SK-N-MC (cell line): ENCODE results near the gene XXYLT1.

ENCODE experiments used
- DNase-seq: peaks from one replicate; pipeline ENCODE4 v3.0.0-alpha.2; 2011; ENCODE audit warnings: low read depth, low spot score
- H3K27ac ChIP-seq: fragments of 200-600 bp; sonication (generic); 2 replicates; pipeline ENCODE4 v1.5.1; 2016; ENCODE audit warnings: mixed run types
- H3K36me3 ChIP-seq: fragments of 200-600 bp; sonication (generic); 2 replicates; pipeline ENCODE4 v1.6.1; 2017; ENCODE audit warnings: antibody characterized with exemption, low read length, mixed read lengths; ENCODE audit not compliant: insufficient read depth
- H3K4me3 ChIP-seq: fragments of 200-600 bp; sonication (generic); 2 replicates; pipeline ENCODE4 v1.5.1; 2016
- H3K9ac ChIP-seq: fragments of 200-600 bp; sonication (generic); 2 replicates; pipeline ENCODE4 v1.8.0; 2017; ENCODE audit warnings: mixed run types, mixed read lengths; ENCODE audit not compliant: insufficient read length
- H3K9me3 ChIP-seq: fragments of 200-600 bp; sonication (generic); 2 replicates; pipeline ENCODE4 v1.6.1; 2017; ENCODE audit warnings: low read depth, mild to moderate bottlenecking, antibody characterized with exemption, low read length, moderate library complexity, mixed read lengths
- EZH2 ChIP-seq: fragments of 200-600 bp; sonication (generic); IDR thresholded peaks from one replicate; pipeline ENCODE4 v1.6.1; 2017; ENCODE audit warnings: antibody characterized with exemption
- FOXP2 ChIP-seq: optimal IDR thresholded peaks from 2 replicates; pipeline ENCODE3; 2011; ENCODE audit warnings: mild to moderate bottlenecking, moderate library complexity; ENCODE audit not compliant: insufficient read depth; ENCODE audit errors: extremely low read length, control extremely low read depth
- POLR2AphosphoS5 ChIP-seq: IDR thresholded peaks from 2 replicates; pipeline ENCODE4 v1.6.1; 2012; ENCODE audit warnings: mild to moderate bottlenecking, low read depth, low read length, borderline replicate concordance

Gene XXYLT1

GRCh38 chr3:195214381-195214780 lies 56.6 kb downstream of the XXYLT1 start:
- no peak overlapping the region for H3K4me3 ChIP-seq
- DNase-seq = no peak
- TF ChIP-seq EZH2 = no peak
- H3K36me3 ChIP-seq = peaks cover 2% of the 10 kb centered on the region; the same call in 1 of the 2 replicates
- no peaks in the 10 kb centered on the region for H3K9me3 ChIP-seq
- H3K9ac ChIP-seq = no peak overlapping the region
- no peak overlapping the region for H3K27ac ChIP-seq

- Histone ChIP-seq H3K4me3 (no peak overlapping the region), H3K36me3 (no peaks in the 10 kb centered on the region), H3K9me3 (no peaks in the 10 kb centered on the region), H3K27ac (no peak overlapping the region), H3K9ac (no peak overlapping the region)
- no peak for TF ChIP-seq EZH2
- TF ChIP-seq FOXP2 = no peak
- no peak for TF ChIP-seq POLR2AphosphoS5
- DNase-seq = no peak
Observed at GRCh38 chr3:195213639-195214315, 57.2 kb downstream of the XXYLT1 start.

- no peak for TF ChIP-seq FOXP2
- no peak for TF ChIP-seq POLR2AphosphoS5
- no peak for TF ChIP-seq EZH2
- no peak overlapping the region for H3K27ac ChIP-seq
- DNase-seq = no peak
- H3K9ac ChIP-seq = no peak overlapping the region
- H3K36me3 ChIP-seq = no peaks in the 10 kb centered on the region
- H3K9me3 ChIP-seq = no peaks in the 10 kb centered on the region
- no peak overlapping the region for H3K4me3 ChIP-seq
Observed at GRCh38 chr3:195212749-195213375, 58.1 kb downstream of the XXYLT1 start.

- Histone ChIP-seq H3K9me3 (no peaks in the 10 kb centered on the region), H3K36me3 (no peaks in the 10 kb centered on the region; the same call in 1 of the 2 replicates), H3K27ac (no peak overlapping the region), H3K9ac (no peak overlapping the region), H3K4me3 (no peak overlapping the region)
- TF ChIP-seq POLR2AphosphoS5 = no peak
- TF ChIP-seq FOXP2 = no peak
- TF ChIP-seq EZH2 = no peak
- no peak for DNase-seq
Observed at GRCh38 chr3:195212033-195212748, 58.8 kb downstream of the XXYLT1 start.

- H3K9ac ChIP-seq = peak overlapping the region; percentile 13
- peak overlapping the region; percentile 35 for H3K4me3 ChIP-seq
- DNase-seq = no peak
- H3K27ac ChIP-seq = peak overlapping the region; percentile 88
- no peak for TF ChIP-seq POLR2AphosphoS5
- no peak for TF ChIP-seq FOXP2
- TF ChIP-seq EZH2 = no peak
- H3K9me3 ChIP-seq = no peaks in the 10 kb centered on the region
- H3K36me3 ChIP-seq = no peaks in the 10 kb centered on the region; the same call in 1 of the 2 replicates
Observed at GRCh38 chr3:195210266-195210973, 60.5 kb downstream of the XXYLT1 start.

- Histone ChIP-seq H3K4me3 (no peak overlapping the region), H3K9me3 (no peaks in the 10 kb centered on the region), H3K36me3 (no peaks in the 10 kb centered on the region; the same call in 1 of the 2 replicates), H3K9ac (peak overlapping the region; percentile 13), H3K27ac (peak overlapping the region; percentile 88)
- no peak for TF ChIP-seq EZH2
- TF ChIP-seq FOXP2 = no peak
- no peak for TF ChIP-seq POLR2AphosphoS5
- DNase-seq = no peak
Observed at GRCh38 chr3:195209847-195210265, 61.1 kb downstream of the XXYLT1 start.

- Histone ChIP-seq H3K9me3 (no peaks in the 10 kb centered on the region), H3K9ac (no peak overlapping the region), H3K27ac (no peak overlapping the region), H3K36me3 (no peaks in the 10 kb centered on the region; the same call in 1 of the 2 replicates), H3K4me3 (no peak overlapping the region)
- no peak for DNase-seq
- TF ChIP-seq FOXP2 (no peak), EZH2 (no peak), POLR2AphosphoS5 (no peak)
Observed at GRCh38 chr3:195209083-195209846, 61.7 kb downstream of the XXYLT1 start.

GRCh38 chr3:195208631-195209030 lies 62.3 kb downstream of the XXYLT1 start:
- H3K9ac ChIP-seq = no peak overlapping the region
- no peak overlapping the region for H3K27ac ChIP-seq
- TF ChIP-seq POLR2AphosphoS5 (no peak), FOXP2 (no peak), EZH2 (no peak)
- no peak overlapping the region for H3K4me3 ChIP-seq
- no peaks in the 10 kb centered on the region; the same call in 1 of the 2 replicates for H3K36me3 ChIP-seq
- no peak for DNase-seq
- H3K9me3 ChIP-seq = no peaks in the 10 kb centered on the region
